Testis (tissue), 3 donors: ENCODE results near the gene FAM20C. TPM values are rescaled to one million over a fixed set of nuclear protein-coding genes. Genes with fewer than 3 reads are reported as not detected.
A peak's percentile ranks its signal among the peaks of the same experiment; 100 is the strongest.

Experiments used
- DNase-seq: peaks from one replicate; pipeline ENCODE4 v3.0.0-alpha.2; 2019
- H3K27ac ChIP-seq, 2 donors: fragments of 200-600 bp; sonication (generic); one replicate each; pipeline ENCODE4 v1.5.1; 2019
- H3K27me3 ChIP-seq: fragments of 200-600 bp; sonication (generic); one replicate; pipeline ENCODE4 v1.5.1; 2019
- H3K36me3 ChIP-seq: fragments of 200-600 bp; sonication (generic); one replicate; pipeline ENCODE4 v1.5.1; 2017; ENCODE audit warnings: low read depth; ENCODE audit errors: missing control alignments
- H3K4me1 ChIP-seq: fragments of 200-600 bp; sonication (generic); one replicate; pipeline ENCODE4 v1.5.1; 2019
- H3K4me3 ChIP-seq, 2 donors: fragments of 200-600 bp; sonication (generic); one replicate each; pipeline ENCODE4 v1.5.1; 2017 to 2019
- H3K9me3 ChIP-seq: fragments of 200-600 bp; sonication (generic); one replicate; pipeline ENCODE4 v1.5.1; 2017
- POLR2A ChIP-seq: fragments of 450-650 bp; IDR thresholded peaks from one replicate; pipeline ENCODE4 v1.6.1; 2017; ENCODE audit warnings: antibody characterized with exemption, mild to moderate bottlenecking, moderate library complexity
- WGBS, 2 donors: methylation state at CpG; one replicate each; pipeline ENCODE4 v1.1.5; 2018; 5-methylcytosine and 5-hydroxymethylcytosine counted together
- intact Hi-C: fragments of 100-400 bp; cut with DNase I; formaldehyde crosslinking; loops from one replicate; pipeline ENCODE4 v1.15.1; 2023; ENCODE audit warnings: low total_unique reads
- polyA plus RNA-seq: library from polyadenylated mRNA; stranded (reverse); fragments of 350-450 nt; fragmentation: Illumina TruSeq; extraction: RNeasy Lipid Tissue Mini Kit (QIAGEN cat#74804); gene quantifications from one replicate; pipeline ENCODE4 v1.2.3, GENCODE V29; 2014; ENCODE audit warnings: low read depth, low replicate concordance; ENCODE audit not compliant: insufficient read depth
- total RNA-seq, 2 donors: library from RNA; depleted of rRNA; stranded (reverse); fragments of >200 nt; gene quantifications; one replicate each; pipeline ENCODE4 v1.2.3, GENCODE V29; 2016
- TF ChIP-seq, protein P1 (sequence below), 3 experiments: fragments of 450-650 bp in 2 of 3; fragments of 200-600 bp in 1 of 3; sonication (generic) in 1 of 3; IDR thresholded peaks; one replicate each; pipeline ENCODE4 v1.5.1; 2016 to 2019; ENCODE audit warnings: antibody characterized with exemption in 3 of 3, mild to moderate bottlenecking in 2 of 3, moderate library complexity in 1 of 3

FAM20C gene
- total and polyA plus RNA-seq, 3 donors from 2014 or later, result 14.0 to 36.7 (median 34.0) TPM

- Histone ChIP-seq H3K4me3 (no peak overlapping the region), H3K4me1 (peaks cover 19% of the 10 kb centered on the region), H3K27ac (no peak overlapping the region), H3K27me3 (no peaks in the 10 kb centered on the region), H3K9me3 (no peaks in the 10 kb centered on the region), H3K36me3 (no peaks in the 10 kb centered on the region)
- peak; percentile 66 for DNase-seq
- WGBS, 2 donors, result 57 to 96% methylated on average over 4 to 22 of the region's 22 CpGs
- intact Hi-C loops, result no loop called here
- TF ChIP-seq, protein P1, sequence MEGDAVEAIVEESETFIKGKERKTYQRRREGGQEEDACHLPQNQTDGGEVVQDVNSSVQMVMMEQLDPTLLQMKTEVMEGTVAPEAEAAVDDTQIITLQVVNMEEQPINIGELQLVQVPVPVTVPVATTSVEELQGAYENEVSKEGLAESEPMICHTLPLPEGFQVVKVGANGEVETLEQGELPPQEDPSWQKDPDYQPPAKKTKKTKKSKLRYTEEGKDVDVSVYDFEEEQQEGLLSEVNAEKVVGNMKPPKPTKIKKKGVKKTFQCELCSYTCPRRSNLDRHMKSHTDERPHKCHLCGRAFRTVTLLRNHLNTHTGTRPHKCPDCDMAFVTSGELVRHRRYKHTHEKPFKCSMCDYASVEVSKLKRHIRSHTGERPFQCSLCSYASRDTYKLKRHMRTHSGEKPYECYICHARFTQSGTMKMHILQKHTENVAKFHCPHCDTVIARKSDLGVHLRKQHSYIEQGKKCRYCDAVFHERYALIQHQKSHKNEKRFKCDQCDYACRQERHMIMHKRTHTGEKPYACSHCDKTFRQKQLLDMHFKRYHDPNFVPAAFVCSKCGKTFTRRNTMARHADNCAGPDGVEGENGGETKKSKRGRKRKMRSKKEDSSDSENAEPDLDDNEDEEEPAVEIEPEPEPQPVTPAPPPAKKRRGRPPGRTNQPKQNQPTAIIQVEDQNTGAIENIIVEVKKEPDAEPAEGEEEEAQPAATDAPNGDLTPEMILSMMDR (IDR thresholded peaks at IDR 0.05), result no peak
- no peak for TF ChIP-seq POLR2A
These were observed 52.6 kb downstream of the FAM20C start for GRCh38 chr7:244974-245373.

GRCh38 chr7:245574-246295 is 53.4 kb downstream of the FAM20C start:
- peaks cover 19% of the 10 kb centered on the region for H3K4me1 ChIP-seq
- no peak overlapping the region for H3K27ac ChIP-seq
- no peak for TF ChIP-seq POLR2A
- TF ChIP-seq, protein P1 (IDR thresholded peaks at IDR 0.05), result no peak
- 90 to 92% methylated on average over 14 to 36 of the region's 36 CpGs for WGBS, 2 donors
- intact Hi-C loops, result no loop called here
- DNase-seq, result no peak
- no peaks in the 10 kb centered on the region for H3K36me3 ChIP-seq
- H3K9me3 ChIP-seq, result no peaks in the 10 kb centered on the region
- no peaks in the 10 kb centered on the region for H3K27me3 ChIP-seq
- no peak overlapping the region for H3K4me3 ChIP-seq

DNA sequence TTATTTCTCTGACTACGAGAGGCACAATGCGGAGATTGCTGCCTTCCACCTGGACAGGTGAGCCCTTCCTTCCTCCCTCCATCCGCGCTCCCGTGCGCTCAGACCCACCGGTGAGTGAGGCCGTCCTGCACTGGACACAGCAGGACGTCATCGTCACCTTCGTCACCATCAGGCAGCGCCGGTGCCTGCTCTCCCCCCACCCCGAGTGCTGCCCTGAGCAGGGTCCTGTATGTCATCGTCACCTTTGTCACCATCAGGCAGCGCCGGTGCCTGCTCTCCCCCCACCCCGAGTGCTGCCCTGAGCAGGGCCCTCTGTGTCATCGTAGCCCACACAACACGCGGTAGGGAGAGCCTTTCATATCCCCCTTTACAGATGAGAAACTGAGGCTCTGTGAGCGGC is 54.1 kb downstream of the FAM20C start:
- H3K27ac ChIP-seq, result no peak overlapping the region
- WGBS, 2 donors, result 91 to 94% methylated on average over 15 to 22 of the region's 22 CpGs
- no peaks in the 10 kb centered on the region for H3K9me3 ChIP-seq
- DNase-seq, result no peak
- no peaks in the 10 kb centered on the region for H3K27me3 ChIP-seq
- no peak for TF ChIP-seq POLR2A
- TF ChIP-seq, protein P1 (IDR thresholded peaks at IDR 0.05), result no peak
- no peaks in the 10 kb centered on the region for H3K36me3 ChIP-seq
- H3K4me1 ChIP-seq, result peaks cover 15% of the 10 kb centered on the region
- no peak overlapping the region for H3K4me3 ChIP-seq
- intact Hi-C loops, result no loop called here

DNA sequence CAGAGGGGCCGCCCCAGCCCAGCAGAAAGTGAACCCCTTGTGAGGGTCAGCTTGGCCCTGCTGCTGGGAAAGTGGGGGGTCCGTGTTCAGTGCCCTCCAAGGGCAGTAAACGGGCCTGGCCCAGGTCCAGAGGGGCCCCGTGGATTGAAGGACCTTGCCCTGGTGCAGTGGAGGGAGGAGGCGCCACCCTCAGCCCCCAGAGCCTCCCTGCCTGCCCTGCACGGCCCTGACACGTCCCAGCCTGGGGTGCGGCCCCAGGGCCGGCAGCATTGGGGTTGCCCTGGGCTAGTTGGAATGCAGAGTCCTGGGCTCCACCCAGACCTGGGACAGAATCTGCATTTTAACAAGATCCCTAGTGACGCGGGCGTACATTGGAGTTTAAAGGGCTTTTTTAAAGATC is 54.8 kb downstream of the FAM20C start:
- peaks cover 15% of the 10 kb centered on the region for H3K4me1 ChIP-seq
- DNase-seq, result no peak
- H3K36me3 ChIP-seq, result no peaks in the 10 kb centered on the region
- no peaks in the 10 kb centered on the region for H3K27me3 ChIP-seq
- H3K4me3 ChIP-seq, result no peak overlapping the region
- WGBS, 2 donors, result 88 to 92% methylated on average over 9 to 11 of the region's 12 CpGs
- TF ChIP-seq POLR2A, result no peak
- TF ChIP-seq, protein P1 (IDR thresholded peaks at IDR 0.05), result no peak
- H3K27ac ChIP-seq, result no peak overlapping the region
- H3K9me3 ChIP-seq, result no peaks in the 10 kb centered on the region
- intact Hi-C loops, result no loop called here

DNA sequence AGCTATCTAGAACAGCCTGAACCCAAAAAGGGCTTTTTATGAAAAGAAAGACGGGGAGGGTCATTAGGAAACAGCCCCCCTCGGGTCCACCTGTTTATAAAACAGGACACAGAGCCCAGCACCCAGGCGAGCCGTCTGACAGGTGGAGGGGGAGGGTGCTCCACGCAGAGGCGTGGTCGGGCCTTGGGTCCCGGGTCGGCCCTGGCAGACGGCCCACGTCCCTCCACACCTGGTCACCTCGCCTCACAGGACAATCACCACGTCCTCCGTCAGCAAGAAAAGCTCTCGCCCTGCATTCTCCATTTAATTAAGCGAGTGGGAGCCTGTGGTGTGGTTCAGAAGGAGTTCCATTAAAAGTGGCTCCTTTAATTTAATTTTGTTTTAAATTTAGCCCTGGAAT is 55.3 kb downstream of the FAM20C start:
- H3K9me3 ChIP-seq, result no peaks in the 10 kb centered on the region
- intact Hi-C loops, result no loop called here
- H3K4me1 ChIP-seq, result peaks cover 15% of the 10 kb centered on the region
- no peaks in the 10 kb centered on the region for H3K27me3 ChIP-seq
- H3K36me3 ChIP-seq, result no peaks in the 10 kb centered on the region
- WGBS, 2 donors, result 85 to 90% methylated on average over 15 to 16 of the region's 16 CpGs
- no peak overlapping the region for H3K4me3 ChIP-seq
- no peak for TF ChIP-seq POLR2A
- TF ChIP-seq, protein P1 (IDR thresholded peaks at IDR 0.05), result no peak
- H3K27ac ChIP-seq, result no peak overlapping the region
- no peak for DNase-seq
